ENCODE measurements around the gene CHN1.

The CHN1 gene

GRCh38 chr2:174902506-174903263 lies 102.5 kb downstream of the CHN1 start:
- Histone ChIP-seq H3K9me3 (ENCODE audit: control insufficient read depth, low read length) (no peaks in the 10 kb centered on the region), H3K27ac (ENCODE audit: insufficient read depth, low read depth, low read length, poor library complexity, severe bottlenecking) (no peak overlapping the region), H3K36me3 (ENCODE audit: control insufficient read depth, insufficient read depth, low read length) (no peaks in the 10 kb centered on the region), H3K27me3 (ENCODE audit: control insufficient read depth, insufficient read depth, low read length, poor library complexity, severe bottlenecking) (no peaks in the 10 kb centered on the region), H3K4me3 (ENCODE audit: insufficient read depth, low read depth, low read length) (no peak overlapping the region), H3K4me1 (ENCODE audit: control insufficient read depth, insufficient read depth, low read length) (no peaks in the 10 kb centered on the region)
- WGBS, 2 experiments, result 90 to 91% methylated on average over 3 of the region's 3 CpGs

DNA sequence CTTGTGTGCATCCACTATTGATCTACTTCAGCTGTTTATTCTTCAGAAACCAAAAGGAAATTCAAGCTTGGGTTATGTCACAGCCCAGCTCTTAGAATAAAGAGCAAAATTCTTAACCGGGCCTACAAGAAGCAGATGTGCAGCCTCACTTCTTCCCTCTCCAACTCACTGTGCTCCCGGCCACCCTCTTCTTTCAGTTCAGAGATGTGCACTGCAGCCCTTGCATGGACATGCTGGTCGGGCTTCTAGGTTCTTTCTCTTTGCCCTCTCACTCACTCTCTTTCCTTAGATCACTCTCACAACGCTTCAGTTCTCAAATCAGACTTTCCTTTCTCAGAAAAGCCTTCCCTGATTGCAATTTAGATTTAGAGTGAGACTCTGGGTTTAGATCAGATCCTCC lies 104.1 kb downstream of the CHN1 start:
- H3K4me1 ChIP-seq (ENCODE audit: control insufficient read depth, insufficient read depth, low read length), result no peaks in the 10 kb centered on the region
- H3K27ac ChIP-seq (ENCODE audit: insufficient read depth, low read depth, low read length, poor library complexity, severe bottlenecking), result peak overlapping the region; percentile 22
- H3K9me3 ChIP-seq (ENCODE audit: control insufficient read depth, low read length), result no peaks in the 10 kb centered on the region
- H3K27me3 ChIP-seq (ENCODE audit: control insufficient read depth, insufficient read depth, low read length, poor library complexity, severe bottlenecking), result no peaks in the 10 kb centered on the region
- no peaks in the 10 kb centered on the region for H3K36me3 ChIP-seq (ENCODE audit: control insufficient read depth, insufficient read depth, low read length)
- no peak overlapping the region for H3K4me3 ChIP-seq (ENCODE audit: insufficient read depth, low read depth, low read length)
- 78 to 84% methylated on average over 4 of the region's 4 CpGs for WGBS, 2 experiments

- Histone ChIP-seq H3K9me3 (ENCODE audit: control insufficient read depth, low read length) (no peaks in the 10 kb centered on the region), H3K27ac (ENCODE audit: insufficient read depth, low read depth, low read length, poor library complexity, severe bottlenecking) (no peak overlapping the region), H3K36me3 (ENCODE audit: control insufficient read depth, insufficient read depth, low read length) (no peaks in the 10 kb centered on the region), H3K27me3 (ENCODE audit: control insufficient read depth, insufficient read depth, low read length, poor library complexity, severe bottlenecking) (no peaks in the 10 kb centered on the region), H3K4me3 (ENCODE audit: insufficient read depth, low read depth, low read length) (no peak overlapping the region), H3K4me1 (ENCODE audit: control insufficient read depth, insufficient read depth, low read length) (no peaks in the 10 kb centered on the region)
- 93% methylated on average over 2 to 5 of the region's 6 CpGs for WGBS, 2 experiments
Observed at GRCh38 chr2:174897286-174897685, 107.9 kb downstream of the CHN1 start.

DNA sequence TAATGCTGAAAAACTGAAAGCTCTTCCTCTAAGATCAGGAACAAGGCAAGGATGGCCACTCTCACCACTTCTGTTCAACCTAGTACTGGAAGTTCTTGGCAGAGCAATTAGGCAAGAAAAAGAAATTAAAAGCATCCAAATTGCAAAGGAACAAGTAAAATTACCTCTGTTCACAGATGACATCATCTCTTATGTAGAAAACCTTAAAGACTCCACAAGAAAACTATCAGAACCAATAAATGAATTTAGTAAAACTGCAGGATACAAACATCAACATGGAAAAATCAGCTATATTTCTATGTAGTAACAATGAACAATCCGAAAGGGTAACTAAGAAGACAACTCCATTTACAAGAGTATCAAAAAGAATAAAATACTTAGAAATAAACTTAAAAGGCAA lies 112.2 kb downstream of the CHN1 start:
- no peaks in the 10 kb centered on the region for H3K9me3 ChIP-seq (ENCODE audit: control insufficient read depth, low read length)
- no peaks in the 10 kb centered on the region for H3K36me3 ChIP-seq (ENCODE audit: control insufficient read depth, insufficient read depth, low read length)
- H3K27me3 ChIP-seq (ENCODE audit: control insufficient read depth, insufficient read depth, low read length, poor library complexity, severe bottlenecking), result no peaks in the 10 kb centered on the region
- no peak overlapping the region for H3K27ac ChIP-seq (ENCODE audit: insufficient read depth, low read depth, low read length, poor library complexity, severe bottlenecking)
- H3K4me3 ChIP-seq (ENCODE audit: insufficient read depth, low read depth, low read length), result no peak overlapping the region
- H3K4me1 ChIP-seq (ENCODE audit: control insufficient read depth, insufficient read depth, low read length), result no peaks in the 10 kb centered on the region
- 100% methylated on average over 1 of the region's 1 CpG; no CpG with 5 or more reads in 1 of the 2 experiments for WGBS, 2 experiments

- no peaks in the 10 kb centered on the region for H3K9me3 ChIP-seq (ENCODE audit: control insufficient read depth, low read length)
Observed at GRCh38 chr2:174892546-174892945, 112.6 kb downstream of the CHN1 start.

DNA sequence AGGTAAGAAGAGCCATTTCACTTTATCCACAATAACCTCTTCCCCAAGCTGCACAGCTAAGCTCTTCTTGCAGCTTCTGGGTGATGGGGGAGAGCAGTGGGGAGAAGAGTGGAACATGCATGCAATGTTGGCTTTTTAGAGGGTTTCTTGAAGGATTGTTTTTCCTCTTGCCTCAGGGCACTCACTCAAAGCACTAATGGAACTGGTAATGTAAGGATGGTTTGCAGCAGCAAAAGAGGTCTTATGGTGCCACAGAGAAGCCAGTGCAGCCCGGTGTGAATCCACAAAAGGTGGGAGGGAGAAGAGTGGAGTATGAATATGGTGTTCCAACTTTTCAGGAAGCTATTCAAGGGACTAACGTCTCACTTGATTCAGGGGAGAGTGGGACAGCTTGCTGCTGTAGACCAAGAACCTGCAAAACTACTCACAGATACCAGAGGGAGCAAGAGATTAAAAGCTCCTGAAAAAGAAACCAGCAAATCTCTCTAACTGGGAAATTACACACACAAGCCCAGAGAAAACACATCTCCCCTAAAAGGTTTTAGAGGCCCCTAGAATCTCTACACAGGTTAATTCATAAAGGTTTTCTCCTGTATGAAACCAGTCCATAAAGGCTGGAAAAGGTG lies 116.4 kb downstream of the CHN1 start:
- Histone ChIP-seq H3K4me1 (ENCODE audit: control insufficient read depth, insufficient read depth, low read length) (no peaks in the 10 kb centered on the region), H3K27ac (ENCODE audit: insufficient read depth, low read depth, low read length, poor library complexity, severe bottlenecking) (no peak overlapping the region), H3K9me3 (ENCODE audit: control insufficient read depth, low read length) (no peaks in the 10 kb centered on the region), H3K27me3 (ENCODE audit: control insufficient read depth, insufficient read depth, low read length, poor library complexity, severe bottlenecking) (no peaks in the 10 kb centered on the region), H3K4me3 (ENCODE audit: insufficient read depth, low read depth, low read length) (no peak overlapping the region), H3K36me3 (ENCODE audit: control insufficient read depth, insufficient read depth, low read length) (no peaks in the 10 kb centered on the region)
- 58 to 68% methylated on average over 2 of the region's 2 CpGs for WGBS, 2 experiments

More at GRCh38 chr2:174892546-174892945, 112.6 kb downstream of the CHN1 start:
- 100% methylated on average over 2 of the region's 2 CpGs; no CpG with 5 or more reads in 1 of the 2 experiments for WGBS, 2 experiments
- H3K36me3 ChIP-seq (ENCODE audit: control insufficient read depth, insufficient read depth, low read length), result no peaks in the 10 kb centered on the region
- no peak overlapping the region for H3K27ac ChIP-seq (ENCODE audit: insufficient read depth, low read depth, low read length, poor library complexity, severe bottlenecking)
- no peaks in the 10 kb centered on the region for H3K4me1 ChIP-seq (ENCODE audit: control insufficient read depth, insufficient read depth, low read length)
- H3K4me3 ChIP-seq (ENCODE audit: insufficient read depth, low read depth, low read length), result no peak overlapping the region
- no peaks in the 10 kb centered on the region for H3K27me3 ChIP-seq (ENCODE audit: control insufficient read depth, insufficient read depth, low read length, poor library complexity, severe bottlenecking)

DNA sequence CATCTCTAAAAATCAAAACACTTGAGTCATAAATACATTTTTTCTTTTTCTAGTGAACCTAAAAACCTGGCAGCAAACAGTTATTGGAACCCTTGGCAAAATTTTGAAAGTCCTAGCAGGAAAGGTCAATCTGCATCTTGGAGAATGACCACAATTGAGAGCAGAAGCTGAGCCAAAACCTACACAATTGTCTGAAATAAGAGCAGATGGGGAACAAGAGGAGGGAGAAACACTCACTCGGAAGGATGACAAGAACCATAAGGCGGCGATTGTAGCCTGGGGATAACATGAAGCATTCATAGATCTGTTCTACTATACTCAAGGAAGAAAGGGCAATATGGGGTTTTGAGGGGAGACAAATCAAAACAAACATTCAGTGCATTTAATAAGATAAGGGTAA lies 117.0 kb downstream of the CHN1 start:
- Histone ChIP-seq H3K27ac (ENCODE audit: insufficient read depth, low read depth, low read length, poor library complexity, severe bottlenecking) (no peak overlapping the region), H3K4me1 (ENCODE audit: control insufficient read depth, insufficient read depth, low read length) (peaks cover 3% of the 10 kb centered on the region), H3K4me3 (ENCODE audit: insufficient read depth, low read depth, low read length) (no peak overlapping the region), H3K9me3 (ENCODE audit: control insufficient read depth, low read length) (no peaks in the 10 kb centered on the region), H3K27me3 (ENCODE audit: control insufficient read depth, insufficient read depth, low read length, poor library complexity, severe bottlenecking) (no peaks in the 10 kb centered on the region), H3K36me3 (ENCODE audit: control insufficient read depth, insufficient read depth, low read length) (no peaks in the 10 kb centered on the region)
- WGBS, 2 experiments, result 91 to 93% methylated on average over 3 of the region's 3 CpGs

GRCh38 chr2:174882416-174882815 lies 122.8 kb downstream of the CHN1 start:
- Histone ChIP-seq H3K4me3 (ENCODE audit: insufficient read depth, low read depth, low read length) (no peak overlapping the region), H3K4me1 (ENCODE audit: control insufficient read depth, insufficient read depth, low read length) (peaks cover 24% of the 10 kb centered on the region), H3K27ac (ENCODE audit: insufficient read depth, low read depth, low read length, poor library complexity, severe bottlenecking) (no peak overlapping the region), H3K36me3 (ENCODE audit: control insufficient read depth, insufficient read depth, low read length) (no peaks in the 10 kb centered on the region), H3K27me3 (ENCODE audit: control insufficient read depth, insufficient read depth, low read length, poor library complexity, severe bottlenecking) (no peaks in the 10 kb centered on the region), H3K9me3 (ENCODE audit: control insufficient read depth, low read length) (no peaks in the 10 kb centered on the region)
- WGBS, 2 experiments, result 100% methylated on average over 2 of the region's 3 CpGs; no CpG with 5 or more reads in 1 of the 2 experiments

DNA sequence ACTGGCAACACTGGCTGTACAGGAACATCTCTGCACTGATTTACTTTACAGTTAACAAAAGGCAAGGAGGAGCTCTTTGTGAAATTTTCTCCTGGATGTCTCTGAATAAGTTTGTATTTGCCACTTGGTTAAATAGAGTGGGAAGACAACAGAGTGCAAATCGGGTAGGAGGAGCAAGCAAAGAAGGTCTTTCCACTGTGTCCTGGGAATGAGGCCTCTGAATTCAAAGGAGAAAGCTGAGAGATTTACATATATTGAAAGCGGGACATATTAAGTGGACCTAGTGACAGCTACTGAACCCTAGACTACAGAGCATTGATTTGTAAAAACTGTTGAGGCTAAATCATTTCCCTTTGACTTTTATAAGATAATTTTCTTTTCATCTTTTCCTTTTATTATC lies 123.5 kb downstream of the CHN1 start:
- Histone ChIP-seq H3K4me3 (ENCODE audit: insufficient read depth, low read depth, low read length) (no peak overlapping the region), H3K27ac (ENCODE audit: insufficient read depth, low read depth, low read length, poor library complexity, severe bottlenecking) (no peak overlapping the region), H3K36me3 (ENCODE audit: control insufficient read depth, insufficient read depth, low read length) (no peaks in the 10 kb centered on the region), H3K4me1 (ENCODE audit: control insufficient read depth, insufficient read depth, low read length) (peaks cover 24% of the 10 kb centered on the region), H3K9me3 (ENCODE audit: control insufficient read depth, low read length) (no peaks in the 10 kb centered on the region), H3K27me3 (ENCODE audit: control insufficient read depth, insufficient read depth, low read length, poor library complexity, severe bottlenecking) (no peaks in the 10 kb centered on the region)
- 27 to 32% methylated on average over 2 of the region's 2 CpGs for WGBS, 2 experiments

- WGBS, 2 experiments, result 97 to 98% methylated on average over 3 of the region's 4 CpGs
- H3K9me3 ChIP-seq (ENCODE audit: control insufficient read depth, low read length), result no peaks in the 10 kb centered on the region
- H3K4me1 ChIP-seq (ENCODE audit: control insufficient read depth, insufficient read depth, low read length), result peaks cover 24% of the 10 kb centered on the region
- H3K4me3 ChIP-seq (ENCODE audit: insufficient read depth, low read depth, low read length), result no peak overlapping the region
- no peak overlapping the region for H3K27ac ChIP-seq (ENCODE audit: insufficient read depth, low read depth, low read length, poor library complexity, severe bottlenecking)
- no peaks in the 10 kb centered on the region for H3K27me3 ChIP-seq (ENCODE audit: control insufficient read depth, insufficient read depth, low read length, poor library complexity, severe bottlenecking)
- H3K36me3 ChIP-seq (ENCODE audit: control insufficient read depth, insufficient read depth, low read length), result no peaks in the 10 kb centered on the region
Observed at GRCh38 chr2:174878537-174879147, 126.5 kb downstream of the CHN1 start.

Data from ectodermal cell (in vitro differentiated cells).